SK-N-SH (cell line): ENCODE data around the gene IP6K2. TPM values are rescaled to one million over a fixed set of nuclear protein-coding genes. Genes with fewer than 3 reads are reported as not detected.

ENCODE experiments used
- CTCF ChIA-PET: fragments of 300-600, 350-600 bp; formaldehyde crosslinking; extraction: SDS; loops from one replicate; lab custom pipeline; 2021; lab: Yijun Ruan, JAX
- POLR2A ChIA-PET: fragments of 350-600 bp; sonication (Branson Sonifier 250); formaldehyde crosslinking; extraction: SDS; loops from one replicate; lab custom pipeline; 2020; ENCODE audit warnings: antibody characterized with exemption, inconsistent platforms; lab: Yijun Ruan, JAX
- DNase-seq: peaks from one replicate; pipeline ENCODE4 v3.0.0; 2012
- H2AFZ ChIP-seq: fragments of 200-600 bp; sonication (generic); 2 replicates; pipeline ENCODE4 v1.8.1; 2016; ENCODE audit warnings: antibody characterized with exemption, mild to moderate bottlenecking, low read depth
- H3F3A ChIP-seq: fragments of 200-600 bp; sonication (generic); replicated peaks from 2 replicates; pipeline ENCODE3; 2016; ENCODE audit warnings: antibody characterized with exemption, mild to moderate bottlenecking; ENCODE audit not compliant: insufficient read depth
- H3K27ac ChIP-seq, 2 experiments: fragments of 200-500 bp in 1 of 2; fragments of 200-600 bp in 1 of 2; sonication (Bioruptor generic) in 1 of 2; sonication (generic), shearing (Covaris generic) in 1 of 2; 2 replicates each; pipeline versions ENCODE4 v1.5.1 to v1.6.1; 2014 to 2016; ENCODE audit warnings: low read depth in 2 of 2, inconsistent platforms in 1 of 2, low read length in 1 of 2, mild to moderate bottlenecking in 1 of 2, mixed read lengths in 1 of 2
- H3K27me3 ChIP-seq: fragments of 200-600 bp; sonication (generic), shearing (Covaris generic); 2 replicates; pipeline ENCODE4 v1.6.1; 2016; ENCODE audit warnings: mixed run types; ENCODE audit not compliant: insufficient read depth
- H3K36me3 ChIP-seq, 2 experiments: fragments of 200-500 bp in 1 of 2; fragments of 200-600 bp in 1 of 2; sonication (Bioruptor generic) in 1 of 2; sonication (generic) in 1 of 2; replicated peaks in 1 of 2; 2 replicates each; pipeline versions ENCODE3 to v1.5.1; 2014 to 2016; ENCODE audit warnings: low read length in 1 of 2, mild to moderate bottlenecking in 1 of 2; ENCODE audit not compliant: insufficient read depth in 2 of 2, control insufficient read depth in 1 of 2
- H3K4me1 ChIP-seq, 2 experiments: fragments of 200-500 bp in 1 of 2; fragments of 200-600 bp in 1 of 2; sonication (Bioruptor generic) in 1 of 2; sonication (generic), shearing (Covaris generic) in 1 of 2; 2 replicates each; pipeline versions ENCODE4 v1.5.1 to v1.6.1; 2014 to 2016; ENCODE audit warnings: low read depth in 1 of 2, low read length in 1 of 2, mixed run types in 1 of 2; ENCODE audit not compliant: insufficient read depth in 2 of 2, control insufficient read depth in 1 of 2
- H3K4me2 ChIP-seq: fragments of 200-600 bp; sonication (generic), shearing (Covaris generic); 2 replicates; pipeline ENCODE4 v1.6.1; 2017; ENCODE audit warnings: mixed run types
- H3K4me3 ChIP-seq, 2 experiments: fragments of 200-500 bp in 1 of 2; fragments of 200-600 bp in 1 of 2; sonication (Bioruptor generic) in 1 of 2; sonication (generic), shearing (Covaris generic) in 1 of 2; 2 replicates each; pipeline versions ENCODE4 v1.5.1 to v1.8.1; 2014 to 2016; ENCODE audit warnings: low read depth in 2 of 2, inconsistent platforms in 1 of 2, low read length in 1 of 2, mild to moderate bottlenecking in 1 of 2, mixed read lengths in 1 of 2, moderate library complexity in 1 of 2
- H3K79me2 ChIP-seq: fragments of 200-600 bp; sonication (generic); 2 replicates; pipeline ENCODE4 v1.8.1; 2017; ENCODE audit warnings: mild to moderate bottlenecking; ENCODE audit not compliant: insufficient read depth
- H3K9ac ChIP-seq: fragments of 200-600 bp; sonication (generic); 2 replicates; pipeline ENCODE4 v1.6.1; 2017; ENCODE audit warnings: mixed run types
- H3K9me2 ChIP-seq: fragments of 200-600 bp; sonication (generic); 2 replicates; pipeline ENCODE4 v1.6.1; 2017; ENCODE audit warnings: mixed run types
- H3K9me3 ChIP-seq: fragments of 200-600 bp; sonication (generic); 2 replicates; pipeline ENCODE4 v1.6.1; 2017; ENCODE audit warnings: mixed run types, mild to moderate bottlenecking, moderate library complexity
- H4K20me1 ChIP-seq: fragments of 200-600 bp; sonication (generic); 2 replicates; pipeline ENCODE4 v1.6.1; 2017; ENCODE audit warnings: mild to moderate bottlenecking, mixed run types; ENCODE audit not compliant: insufficient read depth
- EZH2phosphoT487 ChIP-seq: fragments of 200-600 bp; sonication (generic); IDR thresholded peaks from 2 replicates; pipeline ENCODE4 v1.6.1; 2017; ENCODE audit warnings: low read depth, mixed run types, mild to moderate bottlenecking, antibody characterized with exemption, moderate library complexity, borderline replicate concordance
- GABPA ChIP-seq: IDR thresholded peaks from 2 replicates; pipeline ENCODE4 v1.4.0; 2012; ENCODE audit warnings: low read depth, mild to moderate bottlenecking
- IRF3 ChIP-seq: fragments of 150-350 bp; IDR thresholded peaks from 2 replicates; pipeline ENCODE4 v1.6.1; 2016; ENCODE audit warnings: mild to moderate bottlenecking, low read depth, low read length
- NFIC ChIP-seq: IDR thresholded peaks from 2 replicates; pipeline ENCODE4 v1.4.0; 2012; ENCODE audit warnings: borderline replicate concordance
- PBX3 ChIP-seq: IDR thresholded peaks from 2 replicates; pipeline ENCODE4; 2012
- RAD21 ChIP-seq: IDR thresholded peaks from 2 replicates; pipeline ENCODE4 v1.6.1; 2012; ENCODE audit warnings: mild to moderate bottlenecking, low read length
- REST ChIP-seq: IDR thresholded peaks from 2 replicates; pipeline ENCODE4 v1.6.1; 2012; ENCODE audit warnings: mild to moderate bottlenecking, low read depth, low read length, moderate library complexity
- SIN3A ChIP-seq: IDR thresholded peaks from 2 replicates; pipeline ENCODE4 v1.6.1; 2012; ENCODE audit warnings: low read depth, mild to moderate bottlenecking, low read length, moderate library complexity, borderline replicate concordance
- SMC3 ChIP-seq: IDR thresholded peaks from 2 replicates; pipeline ENCODE4 v1.6.1; 2012; ENCODE audit warnings: low read depth, low read length, improper control_type of control experiment
- TAF1 ChIP-seq: IDR thresholded peaks from 2 replicates; pipeline ENCODE4 v1.6.1; 2012; ENCODE audit warnings: low read depth, mild to moderate bottlenecking, low read length, moderate library complexity, borderline replicate concordance
- TEAD4 ChIP-seq: IDR thresholded peaks from 2 replicates; pipeline ENCODE4 v1.4.0; 2012; ENCODE audit warnings: mild to moderate bottlenecking, borderline replicate concordance; ENCODE audit not compliant: insufficient read depth
- USF1 ChIP-seq: IDR thresholded peaks from 2 replicates; pipeline ENCODE4 v1.4.0; 2012; ENCODE audit warnings: low read depth, borderline replicate concordance
- USF2 ChIP-seq: fragments of 150-350 bp; IDR thresholded peaks from 2 replicates; pipeline ENCODE4 v1.6.1; 2017; ENCODE audit warnings: antibody characterized with exemption, low read length, low read depth, borderline replicate concordance
- YY1 ChIP-seq: IDR thresholded peaks from 2 replicates; pipeline ENCODE4 v1.4.0; 2012; ENCODE audit warnings: low read depth, mild to moderate bottlenecking
- WGBS: methylation state at CpG from one replicate; pipeline ENCODE4 v1.1.6; 2017; ENCODE audit warnings: low lambda C conversion rate; 5-methylcytosine and 5-hydroxymethylcytosine counted together
- polyA plus RNA-seq, 3 experiments: library from polyadenylated mRNA; depleted of rRNA; stranded (reverse); fragments of >200 nt; gene quantifications; 2 replicates each; pipeline ENCODE4 v1.2.3, GENCODE V29; 2012

The IP6K2 gene
- polyA plus RNA-seq, 1 of the 3 experiments (the other 2 are of a cell fraction): 178 TPM

GRCh38 chr3:48696156-48696555 is 20.9 kb downstream of the IP6K2 start (continued):
- TF ChIP-seq TAF1 (no peak), SIN3A (no peak), EZH2phosphoT487 (no peak), YY1 (no peak)
- TF ChIP-seq, all 33 proteins: peak for 0

- TF ChIP-seq TEAD4: no peak
- TF ChIP-seq, all 33 proteins: peak for 0
- Histone ChIP-seq H3K27ac (peak overlapping the region; percentile 59 to 77), H3F3A (peaks cover 49% of the 10 kb centered on the region), H3K9me2 (no peaks in the 10 kb centered on the region), H3K9ac (peak overlapping the region; percentile 56; the same call in 1 of the 2 replicates), H3K27me3 (no peaks in the 10 kb centered on the region), H3K4me2 (peak overlapping the region; percentile 71), H3K36me3 (peaks cover 63 to 66% of the 10 kb centered on the region in 2 experiments), H3K79me2 (peaks cover 95% of the 10 kb centered on the region), H4K20me1 (peaks cover 94% of the 10 kb centered on the region), H3K4me1 (peaks cover 20 to 21% of the 10 kb centered on the region in 2 experiments; a peak in 3 of 4 replicates), H3K4me3 (no peak overlapping the region; a peak in 1 of 4 replicates), H2AFZ (no peak overlapping the region), H3K9me3 (no peaks in the 10 kb centered on the region)
- ChIA-PET POLR2A (no interaction called here), CTCF (interaction anchor here (1.1 to 3.4 kb wide), 3 partner anchors 9 to 45 kb away, joined by 4 to 14 read pairs (median 10); partner anchors contain the start of genes IP6K2 and NCKIPSD)
- WGBS: 83% methylated on average over 9 of the region's 9 CpGs
- DNase-seq: no peak
These were observed 21.6 kb downstream of the IP6K2 start for GRCh38 chr3:48695393-48695753.

- Histone ChIP-seq H3K4me3 (no peak overlapping the region; a peak in 1 of 4 replicates), H3K27me3 (no peaks in the 10 kb centered on the region), H3K36me3 (peaks cover 62 to 65% of the 10 kb centered on the region in 2 experiments), H3K27ac (peak overlapping the region; percentile 59 to 77), H3K4me2 (peak overlapping the region; percentile 71), H3F3A (peaks cover 54% of the 10 kb centered on the region), H3K79me2 (peaks cover 94% of the 10 kb centered on the region), H4K20me1 (peaks cover 91% of the 10 kb centered on the region), H3K4me1 (peaks cover 18 to 21% of the 10 kb centered on the region in 2 experiments; a peak in 3 of 4 replicates), H3K9me3 (no peaks in the 10 kb centered on the region), H3K9me2 (no peaks in the 10 kb centered on the region), H3K9ac (peak overlapping the region; percentile 56; the same call in 1 of the 2 replicates), H2AFZ (no peak overlapping the region; the same call in 1 of the 2 replicates)
- DNase-seq: peak; percentile 41
- WGBS: 55% methylated on average over 16 of the region's 23 CpGs
- POLR2A ChIA-PET: no interaction called here
- CTCF ChIA-PET: interaction anchor here (2.4 to 3.4 kb wide), 2 partner anchors 9 to 45 kb away, joined by 10 to 14 read pairs; partner anchors contain the start of gene NCKIPSD
- TF ChIP-seq TEAD4 (peak; percentile 30; the same call in 1 of the 2 replicates), IRF3 (no peak), USF2 (no peak), YY1 (no peak), PBX3 (0 out of 2 replicates have a peak, but pooled peaks have one; percentile 20), SMC3 (no peak), USF1 (no peak), NFIC (peak; percentile 74), REST (no peak), GABPA (0 out of 2 replicates have a peak, but pooled peaks have one; percentile 13), EZH2phosphoT487 (no peak), RAD21 (no peak)
These were observed 22.2 kb downstream of the IP6K2 start for GRCh38 chr3:48694610-48695392.
